ENCODE data around the gene OR5T2. TPM values are rescaled to one million over a fixed set of nuclear protein-coding genes. Genes with fewer than 3 reads are reported as not detected.

The OR5T2 gene
- total and polyA plus RNA-seq, 2 donors (not counting 1 experiment from before 2014, with no cell fraction given) = not detected

DNA sequence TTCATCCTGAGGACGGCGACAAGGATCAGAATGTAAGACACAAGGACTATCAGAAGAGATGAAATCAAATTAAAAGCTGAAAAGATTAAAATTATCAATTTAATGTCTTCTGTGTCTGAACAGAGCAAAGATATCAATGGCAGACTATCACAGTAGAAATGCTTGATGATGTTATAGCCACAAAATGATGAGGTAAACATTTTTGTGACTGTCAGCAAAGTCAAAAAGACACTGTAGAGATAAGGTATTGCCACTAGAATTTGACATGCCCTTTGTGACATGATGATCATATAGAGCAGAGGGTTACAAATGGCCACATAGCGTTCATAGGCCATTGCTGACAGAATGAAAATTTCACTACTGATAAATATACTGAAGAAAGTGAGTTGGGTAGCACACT, 45.5 kb downstream of the OR5T2 start:
- DNase-seq (ENCODE audit: low read depth in 2 of 2) = no peak
- H2AFZ ChIP-seq (ENCODE audit: low read length) = no peak overlapping the region
- no peaks in the 10 kb centered on the region for H3K36me3 ChIP-seq (ENCODE audit: control insufficient read depth, insufficient read depth, low read length)
- no peak overlapping the region for H3K9ac ChIP-seq (ENCODE audit: insufficient read depth, low read length)
- H3K4me3 ChIP-seq (replicated peaks in 1 of 4; ENCODE audit: control extremely low read depth in 1 of 4, insufficient read depth in 1 of 4, low read depth in 3 of 4, low read length in 4 of 4) = no peak overlapping the region
- no peak for TF ChIP-seq EZH2 (IDR thresholded peaks at IDR 0.05; ENCODE audit: low read length, missing control alignments)
- TF ChIP-seq, protein P1, sequence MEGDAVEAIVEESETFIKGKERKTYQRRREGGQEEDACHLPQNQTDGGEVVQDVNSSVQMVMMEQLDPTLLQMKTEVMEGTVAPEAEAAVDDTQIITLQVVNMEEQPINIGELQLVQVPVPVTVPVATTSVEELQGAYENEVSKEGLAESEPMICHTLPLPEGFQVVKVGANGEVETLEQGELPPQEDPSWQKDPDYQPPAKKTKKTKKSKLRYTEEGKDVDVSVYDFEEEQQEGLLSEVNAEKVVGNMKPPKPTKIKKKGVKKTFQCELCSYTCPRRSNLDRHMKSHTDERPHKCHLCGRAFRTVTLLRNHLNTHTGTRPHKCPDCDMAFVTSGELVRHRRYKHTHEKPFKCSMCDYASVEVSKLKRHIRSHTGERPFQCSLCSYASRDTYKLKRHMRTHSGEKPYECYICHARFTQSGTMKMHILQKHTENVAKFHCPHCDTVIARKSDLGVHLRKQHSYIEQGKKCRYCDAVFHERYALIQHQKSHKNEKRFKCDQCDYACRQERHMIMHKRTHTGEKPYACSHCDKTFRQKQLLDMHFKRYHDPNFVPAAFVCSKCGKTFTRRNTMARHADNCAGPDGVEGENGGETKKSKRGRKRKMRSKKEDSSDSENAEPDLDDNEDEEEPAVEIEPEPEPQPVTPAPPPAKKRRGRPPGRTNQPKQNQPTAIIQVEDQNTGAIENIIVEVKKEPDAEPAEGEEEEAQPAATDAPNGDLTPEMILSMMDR (conservative IDR thresholded peaks at IDR 0.05 in 1 of 2, IDR thresholded peaks at IDR 0.05 in 1 of 2; ENCODE audit: low read depth in 1 of 2, low read length in 2 of 2) = no peak
- no peaks in the 10 kb centered on the region for H3K79me2 ChIP-seq (ENCODE audit: control insufficient read depth, insufficient read depth, low read length)
- H3K4me1 ChIP-seq (ENCODE audit: control insufficient read depth, extremely low read depth, insufficient read depth, low read length) = no peaks in the 10 kb centered on the region
- H3K4me2 ChIP-seq (ENCODE audit: extremely low read depth, insufficient read depth, low read length) = no peak overlapping the region
- no peaks in the 10 kb centered on the region for H3K9me3 ChIP-seq (ENCODE audit: control insufficient read depth, insufficient read depth, low read depth, low read length)
- no peaks in the 10 kb centered on the region for H3K27me3 ChIP-seq (ENCODE audit: control insufficient read depth, insufficient read depth, low read length)
- H4K20me1 ChIP-seq (ENCODE audit: control insufficient read depth, extremely low read depth, insufficient read depth, low read length) = no peaks in the 10 kb centered on the region
- no peak overlapping the region for H3K27ac ChIP-seq (ENCODE audit: insufficient read depth, low read length)

DNA sequence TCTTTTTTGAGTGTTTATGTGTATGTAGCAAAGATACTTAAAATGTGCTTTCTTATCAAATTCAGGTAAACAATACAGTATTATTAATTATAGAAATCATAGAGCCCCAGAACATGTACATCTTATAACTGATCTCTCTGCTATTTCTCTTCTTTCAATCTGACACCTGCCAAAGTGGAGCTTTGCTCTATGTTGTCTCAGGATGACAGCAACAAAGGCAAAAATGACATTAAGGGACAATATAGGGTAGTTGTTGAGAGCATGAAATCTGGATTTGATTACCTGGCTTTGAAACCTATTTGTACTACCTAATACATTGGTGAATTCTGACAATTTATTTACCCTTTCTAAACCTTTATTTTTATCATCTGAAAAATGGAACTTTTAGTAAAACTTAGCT, 50.6 kb downstream of the OR5T2 start:
- Histone ChIP-seq H3K27ac (ENCODE audit: insufficient read depth, low read length) (no peak overlapping the region), H4K20me1 (ENCODE audit: control insufficient read depth, extremely low read depth, insufficient read depth, low read length) (no peaks in the 10 kb centered on the region), H3K79me2 (ENCODE audit: control insufficient read depth, insufficient read depth, low read length) (no peaks in the 10 kb centered on the region), H3K9me3 (ENCODE audit: control insufficient read depth, insufficient read depth, low read depth, low read length) (no peaks in the 10 kb centered on the region), H3K4me3 (replicated peaks in 1 of 4; ENCODE audit: control extremely low read depth in 1 of 4, insufficient read depth in 1 of 4, low read depth in 3 of 4, low read length in 4 of 4) (no peak overlapping the region), H3K4me1 (ENCODE audit: control insufficient read depth, extremely low read depth, insufficient read depth, low read length) (no peaks in the 10 kb centered on the region), H3K4me2 (ENCODE audit: extremely low read depth, insufficient read depth, low read length) (no peak overlapping the region), H3K27me3 (ENCODE audit: control insufficient read depth, insufficient read depth, low read length) (no peaks in the 10 kb centered on the region), H2AFZ (ENCODE audit: low read length) (no peak overlapping the region), H3K9ac (ENCODE audit: insufficient read depth, low read length) (no peak overlapping the region), H3K36me3 (ENCODE audit: control insufficient read depth, insufficient read depth, low read length) (no peaks in the 10 kb centered on the region)
- TF ChIP-seq, protein P1 (conservative IDR thresholded peaks at IDR 0.05 in 1 of 2, IDR thresholded peaks at IDR 0.05 in 1 of 2; ENCODE audit: low read depth in 1 of 2, low read length in 2 of 2) = no peak
- TF ChIP-seq EZH2 (IDR thresholded peaks at IDR 0.05; ENCODE audit: low read length, missing control alignments) = no peak
- DNase-seq (ENCODE audit: low read depth in 2 of 2) = no peak

Other genes with a start within 250 kb of the OR5T2 start
- gene OR5F1, start 239.6 kb downstream of the OR5T2 start, total RNA-seq = not detected in 2 replicates
- gene OR5F1, start 239.6 kb downstream of the OR5T2 start, polyA plus RNA-seq = not detected in 2 replicates
- gene OR5AS1, start 206.6 kb downstream of the OR5T2 start, total RNA-seq = not detected in 2 replicates
- not detected in 2 replicates for gene OR5AS1, start 206.6 kb downstream of the OR5T2 start, polyA plus RNA-seq
- under 0.01 TPM in 1 of 2 replicates, not detected in the other for gene OR8I2, start 140.9 kb downstream of the OR5T2 start, total RNA-seq
- not detected in 2 replicates for gene OR8I2, start 140.9 kb downstream of the OR5T2 start, polyA plus RNA-seq
- not detected in 2 replicates for gene OR8H2, start 130.6 kb downstream of the OR5T2 start, total RNA-seq
- gene OR8H2, start 130.6 kb downstream of the OR5T2 start, polyA plus RNA-seq = not detected in 2 replicates
- not detected in 2 replicates for gene OR8H3, start 111.9 kb downstream of the OR5T2 start, total RNA-seq
- not detected in 2 replicates for gene OR8H3, start 111.9 kb downstream of the OR5T2 start, polyA plus RNA-seq
- not detected in 2 replicates for gene OR8J3, start 94.1 kb downstream of the OR5T2 start, total RNA-seq
- not detected in 2 replicates for gene OR8J3, start 94.1 kb downstream of the OR5T2 start, polyA plus RNA-seq
- gene OR8K5, start 73.9 kb downstream of the OR5T2 start, total RNA-seq = not detected in 2 replicates
- not detected in 2 replicates for gene OR8K5, start 73.9 kb downstream of the OR5T2 start, polyA plus RNA-seq
- gene OR5J2, start 57.6 kb downstream of the OR5T2 start, total RNA-seq = not detected in 2 replicates
- not detected in 2 replicates for gene OR5J2, start 57.6 kb downstream of the OR5T2 start, polyA plus RNA-seq
- not detected in 2 replicates for gene OR5T3, start 18.0 kb upstream of the OR5T2 start, total RNA-seq
- gene OR5T3, start 18.0 kb upstream of the OR5T2 start, polyA plus RNA-seq = not detected in 2 replicates
- not detected in 2 replicates for gene OR5T1, start 39.9 kb upstream of the OR5T2 start, total RNA-seq
- not detected in 2 replicates for gene OR5T1, start 39.9 kb upstream of the OR5T2 start, polyA plus RNA-seq
- gene OR8H1, start 58.0 kb upstream of the OR5T2 start, total RNA-seq = not detected in 2 replicates
- not detected in 2 replicates for gene OR8H1, start 58.0 kb upstream of the OR5T2 start, polyA plus RNA-seq
- not detected in 2 replicates for gene OR8K3, start 80.9 kb upstream of the OR5T2 start, total RNA-seq
- not detected in 2 replicates for gene OR8K3, start 80.9 kb upstream of the OR5T2 start, polyA plus RNA-seq
- gene OR8K1, start 111.8 kb upstream of the OR5T2 start, total RNA-seq = not detected in 2 replicates
- not detected in 2 replicates for gene OR8K1, start 111.8 kb upstream of the OR5T2 start, polyA plus RNA-seq
- not detected in 2 replicates for gene OR8J1, start 120.0 kb upstream of the OR5T2 start, total RNA-seq
- gene OR8J1, start 120.0 kb upstream of the OR5T2 start, polyA plus RNA-seq = not detected in 2 replicates
- not detected in 2 replicates for gene OR8U1, start 141.4 kb upstream of the OR5T2 start, total RNA-seq
- not detected in 2 replicates for gene OR8U1, start 141.4 kb upstream of the OR5T2 start, polyA plus RNA-seq
- not detected in 2 replicates for gene OR5AL1, start 178.4 kb upstream of the OR5T2 start, total RNA-seq
- not detected in 2 replicates for gene OR5AL1, start 178.4 kb upstream of the OR5T2 start, polyA plus RNA-seq
- gene OR5M3, start 239.1 kb upstream of the OR5T2 start, total RNA-seq = not detected in 2 replicates
- gene OR5M3, start 239.1 kb upstream of the OR5T2 start, polyA plus RNA-seq = not detected in 2 replicates